UCSD-AML1 (cell line): ENCODE data around the gene DIPK1A.

ENCODE experiments used
- DNase-seq: peaks from one replicate; lab custom pipeline; 2025; ENCODE audit not compliant: unreplicated experiment; lab: John Stamatoyannopoulos, UW

Gene DIPK1A

DNA sequence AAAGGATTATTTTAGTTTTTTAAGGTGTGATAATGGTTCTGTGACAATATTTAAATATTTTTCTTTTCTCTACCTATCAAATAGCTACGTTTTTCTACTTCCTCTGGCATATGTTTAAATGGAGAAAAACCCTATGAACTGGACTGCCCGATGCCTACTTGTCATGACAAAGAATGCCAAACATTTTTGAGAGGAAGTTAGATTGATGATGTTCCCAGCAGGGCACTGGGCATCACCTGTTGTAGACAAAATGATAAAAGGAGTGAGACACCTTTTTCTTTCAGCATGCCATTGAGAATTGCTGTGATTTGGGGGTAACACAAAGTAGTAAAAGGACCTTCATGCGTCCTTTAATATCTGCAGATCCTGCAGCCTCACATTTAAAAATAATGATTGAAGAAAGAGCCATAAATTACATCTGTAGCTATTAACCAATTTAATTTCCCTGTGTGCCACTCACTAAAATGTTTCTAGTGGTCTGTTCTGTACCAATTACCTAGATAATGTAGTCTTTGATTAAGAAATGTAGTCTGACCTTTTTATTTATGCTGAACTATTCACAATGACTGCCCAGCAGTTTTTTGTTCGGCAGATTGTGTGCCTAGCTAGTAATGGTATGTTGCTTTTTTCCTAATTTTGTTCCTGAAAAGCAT is 81.8 kb downstream of the DIPK1A start:
- DNase-seq, result no peak

- no peak for DNase-seq
Measured at GRCh38 chr1:92877792-92878191, 83.5 kb downstream of the DIPK1A start.

GRCh38 chr1:92877081-92877711 is 84.1 kb downstream of the DIPK1A start:
- DNase-seq, result no peak

DNA sequence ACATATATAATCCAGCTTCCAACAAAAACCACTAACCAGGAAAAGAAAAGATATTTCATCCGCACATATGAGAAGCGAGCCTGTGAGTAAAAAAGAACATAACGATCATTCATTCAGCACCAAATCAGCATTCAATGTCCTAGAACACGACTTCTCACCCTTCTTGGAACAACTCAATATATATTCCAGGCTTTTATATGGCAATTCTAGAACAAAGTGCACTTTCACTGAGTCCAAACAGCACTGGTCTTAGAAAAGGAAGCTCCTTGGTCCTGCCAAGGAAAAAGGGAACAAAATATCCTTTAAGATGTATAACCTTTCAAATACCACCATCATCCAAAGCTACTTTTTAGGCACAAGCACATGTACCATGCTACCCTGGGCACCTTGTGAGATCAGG is 84.9 kb downstream of the DIPK1A start:
- DNase-seq, result no peak

- DNase-seq, result no peak
Measured at GRCh38 chr1:92874987-92875386, 86.3 kb downstream of the DIPK1A start.

GRCh38 chr1:92872719-92873118 is 88.5 kb downstream of the DIPK1A start:
- DNase-seq, result no peak

DNA sequence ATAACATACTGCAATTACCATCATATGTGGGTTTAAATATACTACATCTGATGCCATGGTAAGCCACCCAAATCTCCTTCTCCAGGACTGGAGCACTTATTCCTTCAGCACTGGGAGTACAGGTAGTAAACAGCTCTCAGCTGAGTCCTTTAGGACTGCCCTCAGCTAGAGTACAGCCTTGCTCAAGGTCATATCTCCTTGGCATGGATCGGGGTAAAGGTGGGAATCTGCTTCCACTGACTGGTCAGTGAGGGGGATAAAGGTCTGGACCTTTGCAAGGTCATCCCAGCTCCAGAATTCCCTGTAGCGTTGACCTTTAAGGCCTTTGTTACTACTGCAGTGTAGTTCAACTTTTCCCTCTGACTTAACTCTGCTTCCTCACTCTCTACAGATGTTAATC is 90.7 kb downstream of the DIPK1A start:
- DNase-seq, result no peak

GRCh38 chr1:92864131-92864530 is 97.1 kb downstream of the DIPK1A start:
- no peak for DNase-seq

GRCh38 chr1:92862605-92863004 is 98.7 kb downstream of the DIPK1A start:
- no peak for DNase-seq

DNA sequence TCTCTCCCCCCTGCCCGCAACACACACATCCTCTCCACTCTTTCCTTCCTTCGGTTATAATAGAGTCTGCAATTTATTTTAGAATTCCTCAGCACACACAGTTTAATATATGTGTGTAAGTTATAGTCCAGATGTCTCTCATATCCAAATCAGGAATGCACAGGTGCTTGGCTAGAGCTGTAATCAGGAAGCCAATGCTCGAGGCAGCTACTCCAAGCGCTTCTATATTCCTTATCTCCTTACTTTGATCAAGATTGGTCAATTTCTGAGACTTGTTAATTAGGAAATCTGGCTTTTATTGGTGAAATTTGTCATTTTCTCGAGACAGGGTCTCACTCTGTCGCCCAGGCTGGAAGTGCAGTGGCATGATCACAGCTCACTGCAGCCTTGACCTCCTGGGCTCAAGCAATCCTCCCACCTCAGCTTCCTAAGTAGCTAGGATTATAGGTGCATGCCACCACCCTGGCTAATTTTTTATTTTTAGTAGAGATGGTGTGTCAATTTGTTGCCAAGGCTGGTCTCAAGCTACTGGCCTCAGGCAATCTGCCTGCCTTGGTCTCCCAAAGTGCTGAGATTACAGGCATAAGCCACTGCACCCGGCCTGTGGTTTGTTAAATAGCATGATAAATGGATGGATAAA is 101.7 kb downstream of the DIPK1A start:
- DNase-seq, result no peak

GRCh38 chr1:92858564-92859399 is 102.5 kb downstream of the DIPK1A start:
- no peak for DNase-seq

- no peak for DNase-seq
Measured at GRCh38 chr1:92857817-92858216, 103.4 kb downstream of the DIPK1A start.

DNA sequence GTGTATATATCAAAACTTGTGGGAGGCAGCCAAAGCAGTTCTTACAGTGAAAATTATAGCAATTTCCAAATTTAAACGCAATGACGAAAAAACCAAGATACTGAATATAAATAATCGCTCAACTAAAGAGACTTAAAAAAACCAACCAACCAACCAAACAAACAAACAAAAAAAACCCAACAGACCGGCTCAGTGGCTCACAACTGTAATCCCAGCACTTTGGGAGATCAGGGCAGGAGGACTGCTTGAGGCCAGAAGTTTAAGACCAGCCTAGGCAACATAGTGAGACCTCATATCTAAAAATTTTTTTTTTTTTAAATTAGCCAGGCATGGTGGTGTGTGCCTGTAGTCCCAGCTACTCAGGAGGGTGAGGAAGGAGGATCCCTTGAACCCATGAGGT is 106.0 kb downstream of the DIPK1A start:
- no peak for DNase-seq

GRCh38 chr1:92854101-92854785 is 107.0 kb downstream of the DIPK1A start:
- DNase-seq, result no peak

GRCh38 chr1:92853299-92853698 is 108.0 kb downstream of the DIPK1A start:
- no peak for DNase-seq

DNA sequence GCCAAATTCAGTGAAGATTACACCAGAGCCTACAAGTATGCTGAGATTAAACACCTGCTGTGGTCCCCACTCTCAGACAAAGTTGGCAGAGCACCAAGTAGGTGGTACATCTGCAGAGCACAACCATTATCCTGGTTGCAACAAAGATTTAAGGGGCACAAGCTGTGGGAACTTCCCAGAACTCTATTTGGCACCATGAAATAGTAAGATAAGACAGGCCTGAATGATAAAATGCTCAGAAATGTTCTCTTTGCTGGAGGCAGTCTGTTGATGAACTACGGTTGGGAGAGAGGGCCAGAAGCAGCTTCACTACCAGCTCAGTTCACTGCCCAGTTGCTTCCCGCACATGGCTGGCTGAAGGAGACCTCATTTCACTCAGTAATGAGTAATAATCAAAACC is 109.5 kb downstream of the DIPK1A start:
- no peak for DNase-seq

- DNase-seq, result no peak
Measured at GRCh38 chr1:92850019-92850418, 111.2 kb downstream of the DIPK1A start.

DNA sequence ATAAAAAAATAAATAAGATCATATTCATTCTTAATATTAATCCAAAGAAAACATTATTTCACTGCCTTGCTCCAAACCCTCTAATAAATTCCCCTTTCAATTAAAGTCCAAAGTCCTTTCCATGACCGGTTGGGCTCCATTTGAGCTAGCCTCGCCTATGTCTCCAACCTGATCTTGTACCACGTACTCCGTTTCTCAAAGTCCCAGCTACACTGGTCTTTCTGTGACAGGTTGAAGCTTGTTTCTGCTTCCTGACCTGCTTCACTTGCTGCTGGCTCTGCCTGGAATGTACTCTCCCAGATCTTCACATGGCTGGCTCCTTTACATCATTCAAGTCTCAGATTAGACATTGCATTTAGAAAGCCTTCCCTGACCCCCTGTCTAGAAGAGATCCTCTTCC is 113.1 kb downstream of the DIPK1A start:
- no peak for DNase-seq

DNA sequence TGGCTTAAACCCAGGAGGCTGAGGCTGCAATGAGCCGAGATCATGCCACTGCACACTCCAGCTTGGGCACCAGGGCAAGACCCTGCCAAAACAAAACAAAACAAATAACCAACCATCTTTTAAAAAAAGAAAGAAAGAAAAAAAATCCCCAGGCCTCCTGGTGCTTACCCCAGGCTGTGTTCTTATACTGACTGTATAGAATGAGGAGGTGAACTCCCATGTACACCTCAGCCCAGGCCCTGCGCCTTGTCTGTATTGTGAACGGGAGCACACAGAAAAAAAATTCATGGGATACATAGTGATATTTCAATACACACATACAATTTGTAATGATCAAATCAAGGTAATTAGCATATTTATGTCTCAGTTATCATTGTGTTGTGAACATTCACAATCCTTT is 115.4 kb downstream of the DIPK1A start:
- DNase-seq, result no peak

DNA sequence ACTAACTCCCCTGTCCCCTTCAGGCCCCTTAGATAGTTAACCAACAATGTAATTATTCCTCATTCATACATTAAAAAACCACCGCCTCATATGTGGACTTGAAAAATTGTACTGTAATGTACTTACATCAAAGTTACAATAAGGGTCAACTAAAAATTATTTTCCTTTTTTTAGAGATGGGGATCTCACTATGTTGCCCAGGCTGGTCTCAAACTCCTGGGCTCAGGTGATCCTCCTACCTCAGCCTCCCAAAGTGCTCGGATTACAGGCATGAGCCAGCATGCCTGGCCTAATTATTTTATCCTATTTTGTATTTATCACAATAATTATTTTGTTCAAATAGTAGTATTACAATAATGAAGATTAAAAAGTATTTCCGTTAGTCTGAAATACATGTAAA is 116.8 kb downstream of the DIPK1A start:
- DNase-seq, result no peak
